ENCODE results near the gene AMMECR1L.
"Not testable (repeated sequence)": the region's sequence is repeated elsewhere in the genome, so short reads cannot be mapped to it uniquely, and the experiment has no call there.

The AMMECR1L gene

GRCh38 chr2:127885780-127886592 lies at the start of gene AMMECR1L:
AMMECR1L (minus strand) TSS chr2:127885956; CDS start chr2:127874234, 11,722 bp downstream.
- DNase-seq (ENCODE audit: low read depth) = peak; percentile 78

- no peak for DNase-seq (ENCODE audit: low read depth)
Measured at GRCh38 chr2:127935337-127935736, 49.6 kb upstream of the AMMECR1L start.

- DNase-seq (ENCODE audit: low read depth) = peak; percentile 91
Measured at GRCh38 chr2:127932199-127932876, 46.6 kb upstream of the AMMECR1L start.

GRCh38 chr2:127929449-127929848 lies 43.7 kb upstream of the AMMECR1L start:
- DNase-seq (ENCODE audit: low read depth) = no peak

GRCh38 chr2:127927384-127927783 lies 41.6 kb upstream of the AMMECR1L start:
- no peak for DNase-seq (ENCODE audit: low read depth)

- DNase-seq (ENCODE audit: low read depth) = peak; percentile 32
Measured at GRCh38 chr2:127917916-127918315, 32.2 kb upstream of the AMMECR1L start.

- DNase-seq (ENCODE audit: low read depth) = peak; percentile 5
Measured at GRCh38 chr2:127913808-127914457, 28.2 kb upstream of the AMMECR1L start.

GRCh38 chr2:127911737-127912136 lies 26.0 kb upstream of the AMMECR1L start:
- no peak for DNase-seq (ENCODE audit: low read depth)

GRCh38 chr2:127910415-127910814 lies 24.7 kb upstream of the AMMECR1L start:
- DNase-seq (ENCODE audit: low read depth) = no peak

GRCh38 chr2:127909019-127909418 lies 23.3 kb upstream of the AMMECR1L start:
- DNase-seq (ENCODE audit: low read depth) = no peak

GRCh38 chr2:127907733-127908400 lies 22.1 kb upstream of the AMMECR1L start:
- not testable (repeated sequence) for DNase-seq (ENCODE audit: low read depth)

GRCh38 chr2:127906206-127906926 lies 20.6 kb upstream of the AMMECR1L start:
- DNase-seq (ENCODE audit: low read depth) = no peak

- peak; percentile 48 for DNase-seq (ENCODE audit: low read depth)
Measured at GRCh38 chr2:127901339-127902056, 15.7 kb upstream of the AMMECR1L start.

- no peak for DNase-seq (ENCODE audit: low read depth)
Measured at GRCh38 chr2:127897531-127898211, 11.9 kb upstream of the AMMECR1L start.

GRCh38 chr2:127893494-127893893 lies 7.7 kb upstream of the AMMECR1L start:
- no peak for DNase-seq (ENCODE audit: low read depth)

- DNase-seq (ENCODE audit: low read depth) = no peak
Measured at GRCh38 chr2:127893033-127893432, 7.3 kb upstream of the AMMECR1L start.

GRCh38 chr2:127891811-127892210 lies 6.1 kb upstream of the AMMECR1L start:
- no peak for DNase-seq (ENCODE audit: low read depth)

GRCh38 chr2:127890756-127891155 lies 5.0 kb upstream of the AMMECR1L start:
- not testable (repeated sequence) for DNase-seq (ENCODE audit: low read depth)

- DNase-seq (ENCODE audit: low read depth) = peak; percentile 24
Measured at GRCh38 chr2:127888772-127889171, 3.0 kb upstream of the AMMECR1L start.

- peak; percentile 21 for DNase-seq (ENCODE audit: low read depth)
Measured at GRCh38 chr2:127887776-127888130, 2.0 kb upstream of the AMMECR1L start.

Measured in amniotic epithelial cell (primary cell).